GM19395 (cell line): ENCODE results near the gene IL2RA.
"Not testable (repeated sequence)": the region's sequence is repeated elsewhere in the genome, so short reads cannot be mapped to it uniquely, and the experiment has no call there.

Source experiments
- ATAC-seq: cut with Tn5 transposase; IDR thresholded peaks from one replicate; pipeline ENCODE4 v1.9.1; 2021; ENCODE audit warnings: mild to moderate bottlenecking, moderate library complexity; ENCODE audit not compliant: unreplicated experiment

IL2RA gene

GRCh38 chr10:6062101-6062771 is at the start of gene IL2RA:
TSS of gene IL2RA (minus strand) at chr10:6062367. CDS start at chr10:6062151, 216 bp downstream.
- ATAC-seq = peak; percentile 49

GRCh38 chr10:6110136-6110535 is 48.0 kb upstream of the IL2RA start:
- no peak for ATAC-seq

- no peak for ATAC-seq
Observed at GRCh38 chr10:6109444-6109775, 47.2 kb upstream of the IL2RA start.

GRCh38 chr10:6108631-6109443 is 46.7 kb upstream of the IL2RA start:
- no peak for ATAC-seq

- ATAC-seq = no peak
Observed at GRCh38 chr10:6108072-6108471, 45.9 kb upstream of the IL2RA start.

GRCh38 chr10:6107616-6108015 is 45.4 kb upstream of the IL2RA start:
- ATAC-seq = not testable (repeated sequence)

GRCh38 chr10:6103591-6103990 is 41.4 kb upstream of the IL2RA start:
- ATAC-seq = no peak

- ATAC-seq = no peak
Observed at GRCh38 chr10:6102128-6102527, 40.0 kb upstream of the IL2RA start.

- ATAC-seq = peak; percentile 92
Observed at GRCh38 chr10:6101181-6101580, 39.0 kb upstream of the IL2RA start.

- no peak for ATAC-seq
Observed at GRCh38 chr10:6100370-6100769, 38.2 kb upstream of the IL2RA start.

- no peak for ATAC-seq
Observed at GRCh38 chr10:6098156-6098555, 36.0 kb upstream of the IL2RA start.

GRCh38 chr10:6097063-6097462 is 34.9 kb upstream of the IL2RA start:
- ATAC-seq = no peak

- ATAC-seq = no peak
Observed at GRCh38 chr10:6095810-6096570, 33.8 kb upstream of the IL2RA start.

- no peak for ATAC-seq
Observed at GRCh38 chr10:6092731-6093130, 30.6 kb upstream of the IL2RA start.

GRCh38 chr10:6091630-6092029 is 29.5 kb upstream of the IL2RA start:
- no peak for ATAC-seq

GRCh38 chr10:6089334-6090219 is 27.4 kb upstream of the IL2RA start:
- peak; percentile 34 for ATAC-seq

GRCh38 chr10:6088721-6089333 is 26.7 kb upstream of the IL2RA start, which contains the start of gene RBM17:
TSS of gene RBM17 (plus strand) at chr10:6089034. CDS start at chr10:6097066, 8,032 bp downstream.
- ATAC-seq = peak; percentile 82

- ATAC-seq = no peak
Observed at GRCh38 chr10:6086375-6087233, 24.4 kb upstream of the IL2RA start.
